Measurements from ENCODE around the gene ZNF148.

DNA sequence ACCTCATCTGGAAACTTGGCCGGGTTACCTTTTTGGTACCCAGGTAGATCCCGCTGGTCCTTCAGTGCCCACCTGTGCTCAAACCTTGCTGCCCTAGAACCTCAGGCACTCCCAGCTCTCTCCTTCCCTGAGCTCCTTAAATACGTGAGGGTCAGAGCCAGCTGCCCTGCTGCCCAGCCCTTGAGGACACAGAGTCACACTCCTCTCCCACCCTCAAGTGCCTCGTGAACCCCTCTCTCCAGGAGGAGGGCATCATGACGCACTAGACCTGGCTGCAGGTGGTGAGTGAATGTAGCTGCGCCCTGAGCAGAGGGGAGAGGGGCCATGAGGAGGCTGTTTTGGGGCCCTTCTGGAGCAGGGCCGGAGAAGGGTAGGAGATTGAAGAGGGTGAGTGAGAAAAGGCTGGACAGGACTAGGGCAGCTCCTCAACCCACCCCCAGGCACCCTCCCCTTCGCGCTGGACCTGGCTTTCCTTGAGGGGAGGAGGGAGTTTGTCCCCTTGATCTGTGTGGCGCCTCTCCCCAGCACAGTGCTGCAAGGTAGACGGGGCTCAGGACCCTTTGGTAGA is 163.5 kb downstream of the ZNF148 start:
- TF ChIP-seq, protein P1, sequence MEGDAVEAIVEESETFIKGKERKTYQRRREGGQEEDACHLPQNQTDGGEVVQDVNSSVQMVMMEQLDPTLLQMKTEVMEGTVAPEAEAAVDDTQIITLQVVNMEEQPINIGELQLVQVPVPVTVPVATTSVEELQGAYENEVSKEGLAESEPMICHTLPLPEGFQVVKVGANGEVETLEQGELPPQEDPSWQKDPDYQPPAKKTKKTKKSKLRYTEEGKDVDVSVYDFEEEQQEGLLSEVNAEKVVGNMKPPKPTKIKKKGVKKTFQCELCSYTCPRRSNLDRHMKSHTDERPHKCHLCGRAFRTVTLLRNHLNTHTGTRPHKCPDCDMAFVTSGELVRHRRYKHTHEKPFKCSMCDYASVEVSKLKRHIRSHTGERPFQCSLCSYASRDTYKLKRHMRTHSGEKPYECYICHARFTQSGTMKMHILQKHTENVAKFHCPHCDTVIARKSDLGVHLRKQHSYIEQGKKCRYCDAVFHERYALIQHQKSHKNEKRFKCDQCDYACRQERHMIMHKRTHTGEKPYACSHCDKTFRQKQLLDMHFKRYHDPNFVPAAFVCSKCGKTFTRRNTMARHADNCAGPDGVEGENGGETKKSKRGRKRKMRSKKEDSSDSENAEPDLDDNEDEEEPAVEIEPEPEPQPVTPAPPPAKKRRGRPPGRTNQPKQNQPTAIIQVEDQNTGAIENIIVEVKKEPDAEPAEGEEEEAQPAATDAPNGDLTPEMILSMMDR (tag by site-specific recombination; IDR thresholded peaks at IDR 0.05), result no peak
- TF ChIP-seq ZNF549 (tag by site-specific recombination; IDR thresholded peaks at IDR 0.05) (no peak), ZNF530 (tag by site-specific recombination; IDR thresholded peaks at IDR 0.05; ENCODE audit: low read depth) (no peak), ZNF560 (tag by site-specific recombination; IDR thresholded peaks at IDR 0.05; ENCODE audit: borderline replicate concordance) (no peak), ZNF140 (tag by site-specific recombination; IDR thresholded peaks at IDR 0.05) (no peak), ZBTB17 (tag by site-specific recombination; IDR thresholded peaks at IDR 0.05) (no peak), ZNF501 (tag by site-specific recombination; IDR thresholded peaks at IDR 0.05) (no peak), ZNF302 (tag by site-specific recombination; IDR thresholded peaks at IDR 0.05; ENCODE audit: low read depth) (no peak), ZNF561 (tag by site-specific recombination; IDR thresholded peaks at IDR 0.05; ENCODE audit: borderline replicate concordance) (no peak), ZNF274 (IDR thresholded peaks at IDR 0.05; ENCODE audit: low read length) (no peak), ZNF274 (tag by site-specific recombination; IDR thresholded peaks at IDR 0.05; ENCODE audit: borderline replicate concordance) (no peak), ZFP37 (tag by site-specific recombination; IDR thresholded peaks at IDR 0.05) (no peak)
- TF ChIP-seq, protein P2, sequence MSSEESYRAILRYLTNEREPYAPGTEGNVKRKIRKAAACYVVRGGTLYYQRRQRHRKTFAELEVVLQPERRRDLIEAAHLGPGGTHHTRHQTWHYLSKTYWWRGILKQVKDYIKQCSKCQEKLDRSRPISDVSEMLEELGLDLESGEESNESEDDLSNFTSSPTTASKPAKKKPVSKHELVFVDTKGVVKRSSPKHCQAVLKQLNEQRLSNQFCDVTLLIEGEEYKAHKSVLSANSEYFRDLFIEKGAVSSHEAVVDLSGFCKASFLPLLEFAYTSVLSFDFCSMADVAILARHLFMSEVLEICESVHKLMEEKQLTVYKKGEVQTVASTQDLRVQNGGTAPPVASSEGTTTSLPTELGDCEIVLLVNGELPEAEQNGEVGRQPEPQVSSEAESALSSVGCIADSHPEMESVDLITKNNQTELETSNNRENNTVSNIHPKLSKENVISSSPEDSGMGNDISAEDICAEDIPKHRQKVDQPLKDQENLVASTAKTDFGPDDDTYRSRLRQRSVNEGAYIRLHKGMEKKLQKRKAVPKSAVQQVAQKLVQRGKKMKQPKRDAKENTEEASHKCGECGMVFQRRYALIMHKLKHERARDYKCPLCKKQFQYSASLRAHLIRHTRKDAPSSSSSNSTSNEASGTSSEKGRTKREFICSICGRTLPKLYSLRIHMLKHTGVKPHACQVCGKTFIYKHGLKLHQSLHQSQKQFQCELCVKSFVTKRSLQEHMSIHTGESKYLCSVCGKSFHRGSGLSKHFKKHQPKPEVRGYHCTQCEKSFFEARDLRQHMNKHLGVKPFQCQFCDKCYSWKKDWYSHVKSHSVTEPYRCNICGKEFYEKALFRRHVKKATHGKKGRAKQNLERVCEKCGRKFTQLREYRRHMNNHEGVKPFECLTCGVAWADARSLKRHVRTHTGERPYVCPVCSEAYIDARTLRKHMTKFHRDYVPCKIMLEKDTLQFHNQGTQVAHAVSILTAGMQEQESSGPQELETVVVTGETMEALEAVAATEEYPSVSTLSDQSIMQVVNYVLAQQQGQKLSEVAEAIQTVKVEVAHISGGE (tag by site-specific recombination; conservative IDR thresholded peaks at IDR 0.05; ENCODE audit: low read depth), result no peak
- TF ChIP-seq, protein P3, sequence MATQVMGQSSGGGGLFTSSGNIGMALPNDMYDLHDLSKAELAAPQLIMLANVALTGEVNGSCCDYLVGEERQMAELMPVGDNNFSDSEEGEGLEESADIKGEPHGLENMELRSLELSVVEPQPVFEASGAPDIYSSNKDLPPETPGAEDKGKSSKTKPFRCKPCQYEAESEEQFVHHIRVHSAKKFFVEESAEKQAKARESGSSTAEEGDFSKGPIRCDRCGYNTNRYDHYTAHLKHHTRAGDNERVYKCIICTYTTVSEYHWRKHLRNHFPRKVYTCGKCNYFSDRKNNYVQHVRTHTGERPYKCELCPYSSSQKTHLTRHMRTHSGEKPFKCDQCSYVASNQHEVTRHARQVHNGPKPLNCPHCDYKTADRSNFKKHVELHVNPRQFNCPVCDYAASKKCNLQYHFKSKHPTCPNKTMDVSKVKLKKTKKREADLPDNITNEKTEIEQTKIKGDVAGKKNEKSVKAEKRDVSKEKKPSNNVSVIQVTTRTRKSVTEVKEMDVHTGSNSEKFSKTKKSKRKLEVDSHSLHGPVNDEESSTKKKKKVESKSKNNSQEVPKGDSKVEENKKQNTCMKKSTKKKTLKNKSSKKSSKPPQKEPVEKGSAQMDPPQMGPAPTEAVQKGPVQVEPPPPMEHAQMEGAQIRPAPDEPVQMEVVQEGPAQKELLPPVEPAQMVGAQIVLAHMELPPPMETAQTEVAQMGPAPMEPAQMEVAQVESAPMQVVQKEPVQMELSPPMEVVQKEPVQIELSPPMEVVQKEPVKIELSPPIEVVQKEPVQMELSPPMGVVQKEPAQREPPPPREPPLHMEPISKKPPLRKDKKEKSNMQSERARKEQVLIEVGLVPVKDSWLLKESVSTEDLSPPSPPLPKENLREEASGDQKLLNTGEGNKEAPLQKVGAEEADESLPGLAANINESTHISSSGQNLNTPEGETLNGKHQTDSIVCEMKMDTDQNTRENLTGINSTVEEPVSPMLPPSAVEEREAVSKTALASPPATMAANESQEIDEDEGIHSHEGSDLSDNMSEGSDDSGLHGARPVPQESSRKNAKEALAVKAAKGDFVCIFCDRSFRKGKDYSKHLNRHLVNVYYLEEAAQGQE (tag by site-specific recombination; IDR thresholded peaks at IDR 0.05), result no peak
- TF ChIP-seq, protein P4, sequence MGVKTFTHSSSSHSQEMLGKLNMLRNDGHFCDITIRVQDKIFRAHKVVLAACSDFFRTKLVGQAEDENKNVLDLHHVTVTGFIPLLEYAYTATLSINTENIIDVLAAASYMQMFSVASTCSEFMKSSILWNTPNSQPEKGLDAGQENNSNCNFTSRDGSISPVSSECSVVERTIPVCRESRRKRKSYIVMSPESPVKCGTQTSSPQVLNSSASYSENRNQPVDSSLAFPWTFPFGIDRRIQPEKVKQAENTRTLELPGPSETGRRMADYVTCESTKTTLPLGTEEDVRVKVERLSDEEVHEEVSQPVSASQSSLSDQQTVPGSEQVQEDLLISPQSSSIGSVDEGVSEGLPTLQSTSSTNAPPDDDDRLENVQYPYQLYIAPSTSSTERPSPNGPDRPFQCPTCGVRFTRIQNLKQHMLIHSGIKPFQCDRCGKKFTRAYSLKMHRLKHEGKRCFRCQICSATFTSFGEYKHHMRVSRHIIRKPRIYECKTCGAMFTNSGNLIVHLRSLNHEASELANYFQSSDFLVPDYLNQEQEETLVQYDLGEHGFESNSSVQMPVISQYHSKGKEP (tag by site-specific recombination; IDR thresholded peaks at IDR 0.05), result no peak

Data from HEK293 (cell line).